Dedifferentiated amniotic fluid mesenchymal stem cell (primary cell): ENCODE results near the gene FPGS.
"Not testable (repeated sequence)": the region's sequence is repeated elsewhere in the genome, so short reads cannot be mapped to it uniquely, and the experiment has no call there.

Source experiments
- DNase-seq: peaks from one replicate; pipeline ENCODE4 v3.0.0-alpha.2; 2016; ENCODE audit errors: extremely low spot score

Gene FPGS

GRCh38 chr9:127771570-127772189, 31.0 kb upstream of the FPGS start:
- DNase-seq: no peak

- DNase-seq: no peak
Observed at GRCh38 chr9:127772603-127773002, 30.1 kb upstream of the FPGS start.

GRCh38 chr9:127773272-127773671, 29.4 kb upstream of the FPGS start:
- DNase-seq: no peak

- DNase-seq: no peak
Observed at GRCh38 chr9:127773981-127774380, 28.7 kb upstream of the FPGS start.

- DNase-seq: no peak
Observed at GRCh38 chr9:127776195-127776923, 26.3 kb upstream of the FPGS start.

- DNase-seq: no peak
Observed at GRCh38 chr9:127776924-127777289, 25.8 kb upstream of the FPGS start.

- DNase-seq: no peak
Observed at GRCh38 chr9:127777368-127777980, 25.2 kb upstream of the FPGS start.

GRCh38 chr9:127778280-127779135, 24.2 kb upstream of the FPGS start, which contains the start of gene SH2D3C:
Gene SH2D3C, minus strand, starts transcription at chr9:127778666. Its CDS starts 39 bp downstream, at chr9:127778627.
- DNase-seq: no peak

- DNase-seq: no peak
Observed at GRCh38 chr9:127779136-127779981, 23.3 kb upstream of the FPGS start.

GRCh38 chr9:127780126-127780885, 22.4 kb upstream of the FPGS start:
- no peak for DNase-seq

- DNase-seq: not testable (repeated sequence)
Observed at GRCh38 chr9:127780909-127781308, 21.8 kb upstream of the FPGS start.

GRCh38 chr9:127781806-127782205, 20.9 kb upstream of the FPGS start:
- DNase-seq: no peak

GRCh38 chr9:127783111-127784008, 19.3 kb upstream of the FPGS start:
- no peak for DNase-seq

- DNase-seq: peak; percentile 52
Observed at GRCh38 chr9:127785023-127785932, 17.4 kb upstream of the FPGS start.

GRCh38 chr9:127785933-127786772, 16.5 kb upstream of the FPGS start, which contains the start of gene CDK9:
Gene CDK9, plus strand, starts transcription at chr9:127786034. Its CDS starts 115 bp downstream, at chr9:127786149.
- DNase-seq: peak; percentile 83

- DNase-seq: no peak
Observed at GRCh38 chr9:127786773-127787104, 15.9 kb upstream of the FPGS start.

- DNase-seq: no peak
Observed at GRCh38 chr9:127788337-127789011, 14.2 kb upstream of the FPGS start.
